GM21390 (cell line): ENCODE data around the gene ASTN2.

Experiments used
- ATAC-seq: cut with Tn5 transposase; IDR thresholded peaks from one replicate; pipeline ENCODE4 v1.9.1; 2021; ENCODE audit not compliant: unreplicated experiment

ASTN2 gene

GRCh38 chr9:116411506-116411905, 1003.4 kb downstream of the ASTN2 start:
- no peak for ATAC-seq

GRCh38 chr9:116409638-116410037, 1005.2 kb downstream of the ASTN2 start:
- no peak for ATAC-seq

- ATAC-seq, result no peak
Observed at GRCh38 chr9:116409129-116409528, 1005.7 kb downstream of the ASTN2 start.

- ATAC-seq, result no peak
Observed at GRCh38 chr9:116406469-116406868, 1008.4 kb downstream of the ASTN2 start.

- no peak for ATAC-seq
Observed at GRCh38 chr9:116405321-116405720, 1009.5 kb downstream of the ASTN2 start.

- ATAC-seq, result no peak
Observed at GRCh38 chr9:116404228-116404627, 1010.6 kb downstream of the ASTN2 start.

GRCh38 chr9:116403171-116403570, 1011.7 kb downstream of the ASTN2 start:
- ATAC-seq, result no peak

GRCh38 chr9:116395699-116396037, 1019.2 kb downstream of the ASTN2 start:
- ATAC-seq, result no peak

GRCh38 chr9:116394894-116395698, 1019.8 kb downstream of the ASTN2 start:
- no peak for ATAC-seq

GRCh38 chr9:116394070-116394469, 1020.8 kb downstream of the ASTN2 start:
- ATAC-seq, result no peak

GRCh38 chr9:116393198-116393597, 1021.7 kb downstream of the ASTN2 start:
- ATAC-seq, result no peak

- no peak for ATAC-seq
Observed at GRCh38 chr9:116391306-116391900, 1023.5 kb downstream of the ASTN2 start.

GRCh38 chr9:116390303-116391228, 1024.3 kb downstream of the ASTN2 start:
- ATAC-seq, result peak; percentile 84

GRCh38 chr9:116389541-116390302, 1025.1 kb downstream of the ASTN2 start:
- no peak for ATAC-seq

- ATAC-seq, result peak; percentile 42
Observed at GRCh38 chr9:116387934-116388698, 1026.7 kb downstream of the ASTN2 start.

- ATAC-seq, result no peak
Observed at GRCh38 chr9:116383936-116384335, 1030.9 kb downstream of the ASTN2 start.

GRCh38 chr9:116383133-116383532, 1031.7 kb downstream of the ASTN2 start:
- no peak for ATAC-seq

GRCh38 chr9:116382053-116382452, 1032.8 kb downstream of the ASTN2 start:
- ATAC-seq, result no peak

- ATAC-seq, result no peak
Observed at GRCh38 chr9:116381350-116381749, 1033.5 kb downstream of the ASTN2 start.

- ATAC-seq, result peak; percentile 55
Observed at GRCh38 chr9:116380496-116380995, 1034.3 kb downstream of the ASTN2 start.
